ENCODE measurements around the gene ZCWPW2. TPM values are rescaled to one million over a fixed set of nuclear protein-coding genes. Genes with fewer than 3 reads are reported as not detected.

ZCWPW2 gene
- polyA plus RNA-seq, 3 donors = 0.07 to 0.41 (median 0.35) TPM

- no CpG with 5 or more reads among the region's 2 CpGs for WGBS (ENCODE audit: insufficient coverage)
- peak overlapping the region in 3 of 7 donors; percentile 16 to 83 (median 20) for H3K27ac Mint-ChIP-seq
- no peak overlapping the region for H3K4me3 ChIP-seq (replicated peaks in 1 of 3; ENCODE audit: low read depth in 2 of 3, low read length in 3 of 3)
- no peak overlapping the region for H3K9ac ChIP-seq (ENCODE audit: insufficient read depth, low read length, poor library complexity, severe bottlenecking)
- no peaks in the 10 kb centered on the region for H3K27me3 Mint-ChIP-seq (ENCODE audit: low read depth in 3 of 3)
- no peak overlapping the region for H3K4me2 ChIP-seq (replicated peaks; ENCODE audit: extremely low read depth, low read length, poor library complexity, severe bottlenecking)
- H3K79me2 ChIP-seq (ENCODE audit: insufficient read depth, low read length) = peaks cover 1% of the 10 kb centered on the region
- H4K20me1 ChIP-seq (ENCODE audit: insufficient read depth, low read length) = peaks cover 5% of the 10 kb centered on the region
- no peak overlapping the region for H2AFZ ChIP-seq (ENCODE audit: insufficient read depth, low read depth, low read length, poor library complexity, severe bottlenecking)
- H3K27ac ChIP-seq (ENCODE audit: low read depth in 1 of 2, low read length in 2 of 2) = peak overlapping the region in 1 of 2 donors; percentile 0
- intact Hi-C loops (cut with micrococcal nuclease) = loop anchor here in 1 of 2 donors (10.0 kb wide), 1 partner anchor 620 kb away; no protein-coding TSS in a partner anchor
- H3K36me3 ChIP-seq (replicated peaks in 1 of 2; ENCODE audit: control insufficient read depth in 1 of 2, insufficient read depth in 2 of 2, low read length in 2 of 2) = peaks cover 73 to 99% of the 10 kb centered on the region in 2 donors
- H3K9me3 ChIP-seq (replicated peaks in 1 of 2; ENCODE audit: control insufficient read depth in 1 of 2, insufficient read depth in 1 of 2, low read length in 2 of 2) = no peaks in the 10 kb centered on the region
- DNase-seq = no peak
- H3K4me3 Mint-ChIP-seq = no peak overlapping the region
- H3K4me1 ChIP-seq (ENCODE audit: control insufficient read depth in 1 of 2, insufficient read depth in 2 of 2, low read length in 2 of 2) = no peaks in the 10 kb centered on the region
- H3K9me3 Mint-ChIP-seq = no peaks in the 10 kb centered on the region
- H3K36me3 Mint-ChIP-seq = peaks cover 64 to 66% of the 10 kb centered on the region in 2 donors
- H3K27me3 ChIP-seq (ENCODE audit: control insufficient read depth in 2 of 2, insufficient read depth in 2 of 2, low read length in 2 of 2) = no peaks in the 10 kb centered on the region
- no peak for TF ChIP-seq CTCF (IDR thresholded peaks at IDR 0.05)
- peaks cover 2% of the 10 kb centered on the region for H3K4me1 Mint-ChIP-seq
Observed at GRCh38 chr3:28335246-28335645, 13.3 kb upstream of the ZCWPW2 start.

- no peaks in the 10 kb centered on the region for H3K9me3 ChIP-seq (replicated peaks in 1 of 2; ENCODE audit: control insufficient read depth in 1 of 2, insufficient read depth in 1 of 2, low read length in 2 of 2)
- H3K4me3 ChIP-seq (replicated peaks in 1 of 3; ENCODE audit: low read depth in 2 of 3, low read length in 3 of 3) = no peak overlapping the region
- H3K4me1 Mint-ChIP-seq = peaks cover 12% of the 10 kb centered on the region
- H3K27me3 Mint-ChIP-seq (ENCODE audit: low read depth in 3 of 3) = no peaks in the 10 kb centered on the region
- H3K9ac ChIP-seq (ENCODE audit: insufficient read depth, low read length, poor library complexity, severe bottlenecking) = no peak overlapping the region
- no peak overlapping the region for H3K4me3 Mint-ChIP-seq
- no peak overlapping the region for H2AFZ ChIP-seq (ENCODE audit: insufficient read depth, low read depth, low read length, poor library complexity, severe bottlenecking)
- no peaks in the 10 kb centered on the region for H3K27me3 ChIP-seq (ENCODE audit: control insufficient read depth in 2 of 2, insufficient read depth in 2 of 2, low read length in 2 of 2)
- peaks cover 21% of the 10 kb centered on the region for H3K79me2 ChIP-seq (ENCODE audit: insufficient read depth, low read length)
- H3K27ac Mint-ChIP-seq = no peak overlapping the region
- peaks cover 52 to 56% of the 10 kb centered on the region in 2 donors for H3K36me3 Mint-ChIP-seq
- no peaks in the 10 kb centered on the region for H3K9me3 Mint-ChIP-seq
- no peak for DNase-seq
- H4K20me1 ChIP-seq (ENCODE audit: insufficient read depth, low read length) = peaks cover 5% of the 10 kb centered on the region
- H3K4me2 ChIP-seq (replicated peaks; ENCODE audit: extremely low read depth, low read length, poor library complexity, severe bottlenecking) = no peak overlapping the region
- intact Hi-C loops (cut with micrococcal nuclease) = loop anchor here in 1 of 2 donors (10.0 kb wide), 1 partner anchor 622 kb away; no protein-coding TSS in a partner anchor
- H3K36me3 ChIP-seq (replicated peaks in 1 of 2; ENCODE audit: control insufficient read depth in 1 of 2, insufficient read depth in 2 of 2, low read length in 2 of 2) = peaks cover 62 to 82% of the 10 kb centered on the region in 2 donors
- H3K4me1 ChIP-seq (ENCODE audit: control insufficient read depth in 1 of 2, insufficient read depth in 2 of 2, low read length in 2 of 2) = peaks cover 6 to 7% of the 10 kb centered on the region in 2 donors
- no peak for TF ChIP-seq CTCF (IDR thresholded peaks at IDR 0.05)
- H3K27ac ChIP-seq (ENCODE audit: low read depth in 1 of 2, low read length in 2 of 2) = peak overlapping the region in 1 of 2 donors; percentile 23
Observed at GRCh38 chr3:28337230-28337629, 11.3 kb upstream of the ZCWPW2 start.

Measured in CD14-positive monocyte (primary cell).